GM12864 (cell line): ENCODE measurements around the gene FN3K.
A peak's percentile ranks its signal among the peaks of the same experiment; 100 is the strongest.
"Not testable (repeated sequence)": the region's sequence is repeated elsewhere in the genome, so short reads cannot be mapped to it uniquely, and the experiment has no call there.

Experiments used
- DNase-seq: peaks from one replicate; pipeline ENCODE4 v3.0.0-alpha.2; 2011; ENCODE audit warnings: low read depth
- H3K4me3 ChIP-seq: 2 replicates; pipeline ENCODE4 v1.5.1; 2011; ENCODE audit warnings: mild to moderate bottlenecking, low read depth, low read length, control low read depth
- TF ChIP-seq, protein P1 (sequence below): IDR thresholded peaks from 2 replicates; pipeline ENCODE4 v1.5.1; 2011; ENCODE audit warnings: low read depth, mild to moderate bottlenecking, moderate library complexity, low read length, control low read depth, inconsistent platforms; ENCODE audit errors: missing control alignments

The FN3K gene

GRCh38 chr17:82780195-82780594, 44.8 kb downstream of the FN3K start:
- TF ChIP-seq, protein P1, sequence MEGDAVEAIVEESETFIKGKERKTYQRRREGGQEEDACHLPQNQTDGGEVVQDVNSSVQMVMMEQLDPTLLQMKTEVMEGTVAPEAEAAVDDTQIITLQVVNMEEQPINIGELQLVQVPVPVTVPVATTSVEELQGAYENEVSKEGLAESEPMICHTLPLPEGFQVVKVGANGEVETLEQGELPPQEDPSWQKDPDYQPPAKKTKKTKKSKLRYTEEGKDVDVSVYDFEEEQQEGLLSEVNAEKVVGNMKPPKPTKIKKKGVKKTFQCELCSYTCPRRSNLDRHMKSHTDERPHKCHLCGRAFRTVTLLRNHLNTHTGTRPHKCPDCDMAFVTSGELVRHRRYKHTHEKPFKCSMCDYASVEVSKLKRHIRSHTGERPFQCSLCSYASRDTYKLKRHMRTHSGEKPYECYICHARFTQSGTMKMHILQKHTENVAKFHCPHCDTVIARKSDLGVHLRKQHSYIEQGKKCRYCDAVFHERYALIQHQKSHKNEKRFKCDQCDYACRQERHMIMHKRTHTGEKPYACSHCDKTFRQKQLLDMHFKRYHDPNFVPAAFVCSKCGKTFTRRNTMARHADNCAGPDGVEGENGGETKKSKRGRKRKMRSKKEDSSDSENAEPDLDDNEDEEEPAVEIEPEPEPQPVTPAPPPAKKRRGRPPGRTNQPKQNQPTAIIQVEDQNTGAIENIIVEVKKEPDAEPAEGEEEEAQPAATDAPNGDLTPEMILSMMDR = no peak
- DNase-seq = no peak
- no peak overlapping the region for H3K4me3 ChIP-seq

- no peak overlapping the region for H3K4me3 ChIP-seq
- TF ChIP-seq, protein P1 = no peak
- no peak for DNase-seq
These were observed 45.8 kb downstream of the FN3K start for GRCh38 chr17:82780971-82781893.

DNA sequence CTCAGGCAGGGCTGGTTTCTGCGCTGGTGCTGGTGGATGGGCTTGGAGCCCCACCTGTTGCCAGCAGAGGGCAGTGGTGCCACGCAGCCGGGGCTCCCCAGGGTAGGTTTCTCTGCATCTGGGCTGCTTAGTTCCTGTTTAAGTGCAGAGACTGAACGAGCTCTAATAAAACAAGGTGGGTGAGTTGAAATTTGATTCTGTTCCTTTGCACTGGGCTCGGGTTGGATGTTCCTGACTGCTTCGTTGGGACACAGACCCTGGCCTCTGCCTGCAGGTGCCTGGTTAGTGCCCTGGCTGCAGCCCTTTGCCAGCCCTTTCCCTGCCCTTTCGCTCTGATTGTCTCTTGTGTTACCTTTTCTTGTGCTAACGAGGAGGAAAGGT, 46.5 kb downstream of the FN3K start:
- TF ChIP-seq, protein P1 = peak; percentile 99
- peak; percentile 37 for DNase-seq
- H3K4me3 ChIP-seq = no peak overlapping the region

DNA sequence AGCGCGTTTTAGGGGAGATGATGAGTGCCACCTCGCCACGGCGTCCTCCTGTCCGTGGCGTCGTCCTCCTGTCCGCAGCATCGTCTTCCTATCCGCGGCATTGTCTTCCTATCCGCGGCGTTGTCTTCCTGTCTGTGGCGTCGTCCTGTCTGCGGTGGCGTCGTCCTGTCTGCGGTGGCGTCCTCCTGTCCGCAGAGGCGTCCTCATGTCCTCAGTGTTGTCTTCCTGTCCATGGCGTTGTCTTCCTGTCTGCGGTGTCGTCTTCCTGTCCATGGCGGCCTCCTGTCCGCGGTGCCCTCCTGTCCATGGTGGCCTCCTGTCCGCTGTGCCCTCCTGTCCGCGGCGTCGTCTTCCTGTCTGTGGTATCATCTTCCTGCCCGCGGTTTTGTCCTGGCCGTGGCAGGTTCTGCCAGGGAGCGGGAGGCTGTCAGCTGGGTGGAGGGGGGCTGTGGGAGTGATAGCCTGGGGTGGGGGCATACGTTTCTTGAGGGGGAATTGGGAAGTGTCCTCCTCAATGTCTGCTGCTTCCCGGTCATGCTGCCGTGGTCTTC, 47.3 kb downstream of the FN3K start:
- no peak overlapping the region for H3K4me3 ChIP-seq
- no peak for DNase-seq
- TF ChIP-seq, protein P1 = no peak

- TF ChIP-seq, protein P1 = no peak
- H3K4me3 ChIP-seq = no peak overlapping the region
- no peak for DNase-seq
These were observed 48.1 kb downstream of the FN3K start for GRCh38 chr17:82783498-82783897.

GRCh38 chr17:82785581-82785980, 50.2 kb downstream of the FN3K start:
- DNase-seq = not testable (repeated sequence)

GRCh38 chr17:82786427-82786826, 51.0 kb downstream of the FN3K start:
- TF ChIP-seq, protein P1 = peak; percentile 5
- DNase-seq = no peak
- no peak overlapping the region for H3K4me3 ChIP-seq

More at GRCh38 chr17:82785581-82785980, 50.2 kb downstream of the FN3K start:
- not testable (repeated sequence) for H3K4me3 ChIP-seq
